HCT116 (cell line): ENCODE measurements around the gene ARSJ. TPM values are rescaled to one million over a fixed set of nuclear protein-coding genes. Genes with fewer than 3 reads are reported as not detected.

Source experiments
- ATAC-seq: fragments of 200-7000 bp; cut with Tn5 transposase; 2 replicates; pipeline ENCODE4 v1.9.1; 2020; ENCODE audit warnings: mild to moderate bottlenecking, moderate library complexity
- BruUV-seq: library from RNA; stranded (reverse); fragments of 400-500 nt; replicated peaks from 2 replicates; lab custom pipeline; 2021; lab: Mats Ljungman, UMichigan
- CTCF ChIA-PET: fragments of 300-600 bp; sonication (Branson Sonifier 250); formaldehyde crosslinking; loops from one replicate; lab custom pipeline; 2021; ENCODE audit warnings: antibody characterized with exemption; lab: Charles Lee
- POLR2A ChIA-PET: fragments of 300-600, 350-600 bp; sonication (Branson Sonifier 250); formaldehyde crosslinking; loops from one replicate; lab custom pipeline; 2021; ENCODE audit warnings: antibody characterized with exemption; lab: Charles Lee
- RAD21 ChIA-PET, 2 experiments: fragments of 300-600 bp; sonication (Branson Sonifier 250); formaldehyde crosslinking; loops; one replicate each; lab custom pipeline; 2023; ENCODE audit warnings: low total read pairs in 2 of 2; ENCODE audit not compliant: uncharacterized antibody in 2 of 2, unreplicated experiment in 2 of 2, low non-redundant PET in 1 of 2; lab: Charles Lee
- DNase-seq: peaks from one replicate; pipeline ENCODE4 v3.0.0-alpha.2; 2010; ENCODE audit warnings: low read depth, low spot score
- H2AFZ ChIP-seq: fragments of 200-600 bp; shearing (Covaris generic), sonication (generic); 2 replicates; pipeline ENCODE4 v1.6.1; 2017; ENCODE audit warnings: low read depth, mixed run types, mixed read lengths, antibody characterized with exemption, low read length; ENCODE audit not compliant: poor library complexity, severe bottlenecking
- H3K27ac ChIP-seq: 2 replicates; pipeline ENCODE4 v1.5.1; 2012; ENCODE audit warnings: low read depth, low read length
- H3K27me3 ChIP-seq: fragments of 200-600 bp; sonication (generic); 2 replicates; pipeline ENCODE4 v1.6.1; 2016; ENCODE audit warnings: mixed run types, low read length, mixed read lengths; ENCODE audit not compliant: insufficient read depth
- H3K36me3 ChIP-seq, 2 experiments: fragments of 200-500 bp in 1 of 2; fragments of 200-600 bp in 1 of 2; sonication (Bioruptor generic) in 1 of 2; sonication (generic) in 1 of 2; 2 replicates each; pipeline versions ENCODE4 v1.5.1 to v1.6.1; 2014 to 2016; ENCODE audit warnings: low read length in 2 of 2, inconsistent platforms in 1 of 2, mixed read lengths in 1 of 2, mixed run types in 1 of 2; ENCODE audit not compliant: insufficient read depth in 2 of 2, control insufficient read depth in 1 of 2
- H3K4me1 ChIP-seq, 2 experiments: fragments of 200-600 bp in 1 of 2; sonication (generic) in 1 of 2; 2 replicates each; pipeline versions ENCODE4 v1.5.1 to v1.6.1; 2012 to 2017; ENCODE audit warnings: low read length in 2 of 2, inconsistent platforms in 1 of 2, mild to moderate bottlenecking in 1 of 2, mixed read lengths in 1 of 2, mixed run types in 1 of 2, moderate library complexity in 1 of 2; ENCODE audit not compliant: insufficient read depth in 2 of 2, control insufficient read depth in 1 of 2
- H3K4me2 ChIP-seq: fragments of 200-600 bp; sonication (generic); 2 replicates; pipeline ENCODE4 v1.6.1; 2017; ENCODE audit warnings: mixed run types, low read length, mixed read lengths
- H3K4me3 ChIP-seq, 2 experiments: fragments of 200-600 bp in 1 of 2; sonication (generic) in 1 of 2; replicated peaks in 1 of 2; 2 replicates each; pipeline ENCODE4 v1.5.1; 2011 to 2016; ENCODE audit warnings: low read length in 2 of 2, control low read depth in 1 of 2, low read depth in 1 of 2, mild to moderate bottlenecking in 1 of 2, mixed read lengths in 1 of 2, mixed run types in 1 of 2
- H3K79me2 ChIP-seq: fragments of 200-600 bp; sonication (generic); 2 replicates; pipeline ENCODE4 v1.6.1; 2017; ENCODE audit warnings: mild to moderate bottlenecking, mixed run types, low read length, moderate library complexity, mixed read lengths; ENCODE audit not compliant: insufficient read depth
- H3K9ac ChIP-seq: fragments of 200-600 bp; sonication (generic); 2 replicates; pipeline ENCODE4 v1.6.1; 2016; ENCODE audit warnings: low read length, mixed read lengths
- H3K9me2 ChIP-seq: fragments of 200-600 bp; sonication (generic), shearing (Covaris generic); 2 replicates; pipeline ENCODE4 v1.6.1; 2017; ENCODE audit warnings: mixed run types, mild to moderate bottlenecking, moderate library complexity; ENCODE audit not compliant: insufficient read depth
- H3K9me3 ChIP-seq, 2 experiments: fragments of 200-500 bp in 1 of 2; fragments of 200-600 bp in 1 of 2; sonication (Bioruptor generic) in 1 of 2; sonication (generic) in 1 of 2; 2 replicates each; pipeline ENCODE4 v1.6.1; 2014 to 2017; ENCODE audit warnings: low read length in 2 of 2, mixed read lengths in 2 of 2, inconsistent platforms in 1 of 2, low read depth in 1 of 2, mild to moderate bottlenecking in 1 of 2, mixed run types in 1 of 2, moderate library complexity in 1 of 2; ENCODE audit not compliant: control insufficient read depth in 1 of 2, insufficient read depth in 1 of 2
- H4K20me1 ChIP-seq: fragments of 200-600 bp; sonication (generic), shearing (Covaris generic); 2 replicates; pipeline ENCODE4 v1.6.1; 2017; ENCODE audit warnings: mixed run types, mild to moderate bottlenecking, moderate library complexity; ENCODE audit not compliant: insufficient read depth
- ATF3 ChIP-seq: IDR thresholded peaks from 2 replicates; pipeline ENCODE4 v1.6.1; 2012
- CBX3 ChIP-seq: IDR thresholded peaks from 2 replicates; pipeline ENCODE4 v1.6.1; 2012; ENCODE audit warnings: low read depth
- CEBPB ChIP-seq: IDR thresholded peaks from 2 replicates; pipeline ENCODE4 v1.6.1; 2012; ENCODE audit warnings: low read depth
- EGR1 ChIP-seq: IDR thresholded peaks from 2 replicates; pipeline ENCODE4 v1.6.1; 2012; ENCODE audit warnings: low read depth
- EZH2 ChIP-seq: fragments of 200-600 bp; sonication (generic); IDR thresholded peaks from 2 replicates; pipeline ENCODE4 v1.6.1; 2017; ENCODE audit warnings: antibody characterized with exemption, mixed run types
- EZH2phosphoT487 ChIP-seq: fragments of 200-600 bp; IDR thresholded peaks from 2 replicates; pipeline ENCODE4 v1.6.1; 2018; ENCODE audit warnings: antibody characterized with exemption, borderline replicate concordance
- FOSL1 ChIP-seq: IDR thresholded peaks from 2 replicates; pipeline ENCODE4 v1.6.1; 2012; ENCODE audit warnings: low read depth
- JUND ChIP-seq: IDR thresholded peaks from 2 replicates; pipeline ENCODE4 v1.6.1; 2012
- POLR2A ChIP-seq: IDR thresholded peaks from 2 replicates; pipeline ENCODE4 v1.7.0; 2011; ENCODE audit warnings: borderline replicate concordance; ENCODE audit not compliant: insufficient read depth, insufficient read length; ENCODE audit errors: extremely low read depth
- POLR2AphosphoS5 ChIP-seq: IDR thresholded peaks from 2 replicates; pipeline ENCODE4 v1.6.1; 2011; ENCODE audit warnings: mild to moderate bottlenecking, low read depth, low read length, moderate library complexity
- RAD21 ChIP-seq: IDR thresholded peaks from 2 replicates; pipeline ENCODE4 v1.6.1; 2012; ENCODE audit warnings: low read depth, mild to moderate bottlenecking
- REST ChIP-seq: IDR thresholded peaks from 2 replicates; pipeline ENCODE4 v1.6.1; 2012; ENCODE audit warnings: low read depth
- SIN3A ChIP-seq: IDR thresholded peaks from 2 replicates; pipeline ENCODE4 v1.6.1; 2012; ENCODE audit warnings: low read depth
- SP1 ChIP-seq: IDR thresholded peaks from 2 replicates; pipeline ENCODE4 v1.6.1; 2012; ENCODE audit warnings: low read depth
- SRF ChIP-seq: IDR thresholded peaks from 2 replicates; pipeline ENCODE4 v1.6.1; 2012; ENCODE audit warnings: low read depth
- intact Hi-C: fragments of 100-400 bp; cut with micrococcal nuclease; formaldehyde crosslinking; loops from 2 replicates; pipeline ENCODE4 v1.10.0; 2022
- total RNA-seq: library from RNA; stranded (reverse); gene quantifications from one replicate; pipeline ENCODE4 v1.2.1, GENCODE V29; 2021; ENCODE audit not compliant: unreplicated experiment

The ARSJ gene
- total RNA-seq, 1 experiment from 2014 or later = 2.3 TPM

- ChIA-PET POLR2A (no interaction called here), CTCF (no interaction called here), RAD21 (no interaction called here)
- no TSS peak for BruUV-seq
- Histone ChIP-seq H3K9me2 (no peaks in the 10 kb centered on the region), H2AFZ (no peak overlapping the region), H4K20me1 (no peaks in the 10 kb centered on the region), H3K27me3 (no peaks in the 10 kb centered on the region), H3K4me1 (no peaks in the 10 kb centered on the region), H3K27ac (no peak overlapping the region), H3K4me3 (no peak overlapping the region), H3K9me3 (no peaks in the 10 kb centered on the region), H3K9ac (no peak overlapping the region), H3K36me3 (no peaks in the 10 kb centered on the region), H3K79me2 (no peaks in the 10 kb centered on the region), H3K4me2 (no peak overlapping the region)
- intact Hi-C loops = loop anchor here (5.0 kb wide), 1 partner anchor 513 kb away; no protein-coding TSS in a partner anchor
- ATAC-seq (no peak), DNase-seq (no peak)
- no peak for TF ChIP-seq SP1
- no peak for TF ChIP-seq CBX3
Measured at GRCh38 chr4:113905301-113905700, 74.1 kb downstream of the ARSJ start.

- TF ChIP-seq JUND (no peak), CBX3 (no peak), SP1 (no peak), FOSL1 (no peak), CEBPB (no peak), POLR2AphosphoS5 (no peak), SRF (no peak), EZH2phosphoT487 (no peak), REST (no peak), EZH2 (no peak), ATF3 (no peak), EGR1 (no peak), RAD21 (no peak), POLR2A (no peak), SIN3A (no peak)
- TF ChIP-seq, all 23 proteins: peak for 0
- no peak overlapping the region for H3K9ac ChIP-seq
- no peaks in the 10 kb centered on the region for H3K9me3 ChIP-seq
- no peak overlapping the region for H3K4me2 ChIP-seq
- ChIA-PET POLR2A (no interaction called here), CTCF (no interaction called here), RAD21 (no interaction called here)
- no peaks in the 10 kb centered on the region for H4K20me1 ChIP-seq
- no peaks in the 10 kb centered on the region for H3K27me3 ChIP-seq
- no peaks in the 10 kb centered on the region for H3K36me3 ChIP-seq
- no peak overlapping the region for H3K27ac ChIP-seq
- H3K9me2 ChIP-seq = no peaks in the 10 kb centered on the region
- no TSS peak for BruUV-seq
- ATAC-seq (no peak), DNase-seq (no peak)
- H3K4me3 ChIP-seq = no peak overlapping the region
- no peaks in the 10 kb centered on the region for H3K4me1 ChIP-seq
- no peak overlapping the region for H2AFZ ChIP-seq
- no peaks in the 10 kb centered on the region for H3K79me2 ChIP-seq
- intact Hi-C loops = loop anchor here (5.0 kb wide), 1 partner anchor 513 kb away; no protein-coding TSS in a partner anchor
Measured at GRCh38 chr4:113904877-113905276, 74.6 kb downstream of the ARSJ start.
